HEK293 (cell line): Measurements from ENCODE around the gene TNFSF13B.

Experiments used
- CTCF ChIA-PET: fragments of 350-600 bp; formaldehyde crosslinking; extraction: SDS; loops from one replicate; lab custom pipeline; 2021; ENCODE audit warnings: antibody characterized with exemption; lab: Yijun Ruan, JAX
- POLR2A ChIA-PET: fragments of 300-600 bp; formaldehyde crosslinking; extraction: SDS; loops from one replicate; lab custom pipeline; 2020; ENCODE audit warnings: antibody characterized with exemption, inconsistent platforms; lab: Yijun Ruan, JAX
- H3K27ac ChIP-seq: fragments of 200-500 bp; sonication (Bioruptor generic); 2 replicates; pipeline ENCODE4 v1.5.1; 2014; ENCODE audit warnings: low read depth, low read length, control low read depth, inconsistent platforms; ENCODE audit errors: extremely low read depth
- H3K36me3 ChIP-seq, 2 experiments: fragments of 200-500 bp in 1 of 2; sonication (Bioruptor generic) in 1 of 2; 1 replicate in 1 of 2; 2 replicates in 1 of 2; pipeline ENCODE4 v1.5.1; 2014 to 2017; ENCODE audit warnings: inconsistent platforms in 2 of 2, low read length in 2 of 2; ENCODE audit not compliant: control insufficient read depth in 2 of 2, insufficient read depth in 1 of 2
- H3K4me1 ChIP-seq: fragments of 200-500 bp; sonication (Bioruptor generic); 2 replicates; pipeline ENCODE4 v1.5.1; 2014; ENCODE audit warnings: mild to moderate bottlenecking, low read length, inconsistent platforms; ENCODE audit not compliant: control insufficient read depth, insufficient read depth
- H3K4me3 ChIP-seq: 2 replicates; pipeline ENCODE4 v1.5.1; 2011; ENCODE audit warnings: low read depth, mild to moderate bottlenecking, control low read depth, low read length, moderate library complexity
- H3K9me3 ChIP-seq: fragments of 200-500 bp; sonication (Bioruptor generic); 2 replicates; pipeline ENCODE4 v1.5.1; 2014; ENCODE audit warnings: low read depth, low read length, inconsistent platforms; ENCODE audit not compliant: control insufficient read depth, insufficient read depth
- HOXA7 ChIP-seq: sonication (generic); formaldehyde crosslinking; IDR thresholded peaks from 2 replicates; pipeline ENCODE4 v1.8.1; 2022; ENCODE audit warnings: missing genetic modification reagents, borderline replicate concordance
- KLF1 ChIP-seq: fragments of 450-650 bp; formaldehyde crosslinking; IDR thresholded peaks from 2 replicates; pipeline ENCODE4 v1.5.1; 2016; ENCODE audit warnings: missing biosample characterization, missing genetic modification characterization
- SP2 ChIP-seq: fragments of 450-650 bp; formaldehyde crosslinking; IDR thresholded peaks from 2 replicates; pipeline ENCODE4 v1.5.1; 2016; ENCODE audit warnings: missing biosample characterization, missing genetic modification characterization
- WT1 ChIP-seq: fragments of 450-650 bp; formaldehyde crosslinking; IDR thresholded peaks from 2 replicates; pipeline ENCODE4 v1.5.1; 2016; ENCODE audit warnings: missing biosample characterization, missing genetic modification characterization
- ZFP3 ChIP-seq: fragments of 450-650 bp; formaldehyde crosslinking; IDR thresholded peaks from 2 replicates; pipeline ENCODE4 v1.5.1; 2016; ENCODE audit warnings: low read depth, missing biosample characterization, missing genetic modification characterization
- ZFP41 ChIP-seq: fragments of 450-650 bp; formaldehyde crosslinking; IDR thresholded peaks from 2 replicates; pipeline ENCODE4 v1.5.1; 2016; ENCODE audit warnings: missing biosample characterization, missing genetic modification characterization, borderline replicate concordance
- ZNF214 ChIP-seq: fragments of 450-650 bp; formaldehyde crosslinking; IDR thresholded peaks from 2 replicates; pipeline ENCODE4 v1.5.1; 2017; ENCODE audit warnings: missing biosample characterization, mild to moderate bottlenecking, missing genetic modification characterization, borderline replicate concordance
- ZNF239 ChIP-seq: fragments of 450-650 bp; formaldehyde crosslinking; IDR thresholded peaks from 2 replicates; pipeline ENCODE4 v1.5.1; 2016; ENCODE audit warnings: missing biosample characterization, missing genetic modification characterization
- ZNF274 ChIP-seq, 2 experiments: fragments of 200-500 bp in 1 of 2; fragments of 450-650 bp in 1 of 2; sonication (Bioruptor generic) in 1 of 2; formaldehyde crosslinking in 1 of 2; IDR thresholded peaks; 2 replicates each; pipeline versions ENCODE4 v1.5.1 to v1.6.1; 2014 to 2016; ENCODE audit warnings: borderline replicate concordance in 1 of 2, inconsistent platforms in 1 of 2, low read length in 1 of 2, missing biosample characterization in 1 of 2, missing genetic modification characterization in 1 of 2
- ZNF350 ChIP-seq: fragments of 450-650 bp; formaldehyde crosslinking; IDR thresholded peaks from 2 replicates; pipeline ENCODE4 v1.5.0; 2017; ENCODE audit warnings: missing biosample characterization, mild to moderate bottlenecking, missing genetic modification characterization
- ZNF433 ChIP-seq: fragments of 450-650 bp; formaldehyde crosslinking; IDR thresholded peaks from 2 replicates; pipeline ENCODE4 v1.5.1; 2016; ENCODE audit warnings: missing biosample characterization, missing genetic modification characterization, low read depth
- ZNF544 ChIP-seq: fragments of 450-650 bp; formaldehyde crosslinking; IDR thresholded peaks from 2 replicates; pipeline ENCODE4 v1.5.0; 2017; ENCODE audit warnings: missing biosample characterization, missing genetic modification characterization
- ZSCAN16 ChIP-seq: fragments of 450-650 bp; formaldehyde crosslinking; IDR thresholded peaks from 2 replicates; pipeline ENCODE4 v1.5.1; 2016; ENCODE audit warnings: missing biosample characterization, missing genetic modification characterization
- ZXDB ChIP-seq: fragments of 450-650 bp; formaldehyde crosslinking; IDR thresholded peaks from 2 replicates; pipeline ENCODE4 v1.5.1; 2016; ENCODE audit warnings: missing biosample characterization, missing genetic modification characterization
- TF ChIP-seq, protein P1 (sequence below): fragments of 450-650 bp; formaldehyde crosslinking; IDR thresholded peaks from 2 replicates; pipeline ENCODE4 v1.5.1; 2017; ENCODE audit warnings: missing biosample characterization, missing genetic modification characterization
- TF ChIP-seq, protein P2 (sequence below): fragments of 450-650 bp; formaldehyde crosslinking; IDR thresholded peaks from 2 replicates; pipeline ENCODE4 v1.5.1; 2016; ENCODE audit warnings: missing biosample characterization, missing genetic modification characterization
- TF ChIP-seq, protein P3 (sequence below): fragments of 450-650 bp; formaldehyde crosslinking; IDR thresholded peaks from 2 replicates; pipeline ENCODE4 v1.5.1; 2016; ENCODE audit warnings: missing biosample characterization, missing genetic modification characterization
- TF ChIP-seq, protein P4 (sequence below): fragments of 450-650 bp; formaldehyde crosslinking; IDR thresholded peaks from 2 replicates; pipeline ENCODE4 v1.5.1; 2016; ENCODE audit warnings: missing biosample characterization, missing genetic modification characterization, borderline replicate concordance
- TF ChIP-seq, protein P5 (sequence below): fragments of 450-650 bp; formaldehyde crosslinking; IDR thresholded peaks from 2 replicates; pipeline ENCODE4 v1.5.1; 2016; ENCODE audit warnings: missing biosample characterization, missing genetic modification characterization
- TF ChIP-seq, protein P6 (sequence below): fragments of 450-650 bp; formaldehyde crosslinking; conservative IDR thresholded peaks from 2 replicates; pipeline ENCODE4 v1.5.1; 2016; ENCODE audit warnings: low read depth, missing biosample characterization, missing genetic modification characterization

TNFSF13B gene

DNA sequence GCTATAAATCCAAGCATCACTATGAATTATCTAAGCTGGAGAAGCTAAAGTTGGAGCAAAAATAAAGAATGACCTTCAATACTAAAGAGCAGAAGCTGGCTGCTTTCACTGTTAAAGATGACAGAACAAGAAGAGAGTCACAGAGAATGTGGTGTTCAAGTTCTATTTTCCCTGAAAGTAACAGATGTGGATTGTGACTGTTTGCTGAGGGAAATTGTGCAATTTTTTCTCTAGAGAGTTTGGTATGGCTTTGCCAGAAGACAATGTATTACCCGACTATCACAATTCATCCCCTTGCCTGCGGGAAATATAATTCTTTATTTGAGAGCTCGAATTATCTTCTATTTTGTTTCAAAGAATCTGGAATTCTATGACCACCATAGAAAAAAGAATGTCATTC lies 83.1 kb downstream of the TNFSF13B start:
- no peaks in the 10 kb centered on the region for H3K36me3 ChIP-seq
- no peak overlapping the region for H3K4me3 ChIP-seq
- H3K9me3 ChIP-seq, result no peaks in the 10 kb centered on the region
- no peaks in the 10 kb centered on the region for H3K4me1 ChIP-seq
- no peak overlapping the region for H3K27ac ChIP-seq
- ChIA-PET POLR2A (no interaction called here), CTCF (interaction anchor here (0.6 to 1.5 kb wide), 2 partner anchors 10 to 560 kb away, joined by 3 to 4 read pairs; no protein-coding TSS in a partner anchor)
- TF ChIP-seq WT1 (tag by site-specific recombination) (no peak), ZSCAN16 (tag by site-specific recombination) (no peak), ZFP41 (tag by site-specific recombination) (no peak), ZFP3 (tag by site-specific recombination) (no peak), ZNF544 (no peak), ZNF214 (tag by site-specific recombination) (no peak), SP2 (tag by site-specific recombination) (no peak)
- TF ChIP-seq, protein P1, sequence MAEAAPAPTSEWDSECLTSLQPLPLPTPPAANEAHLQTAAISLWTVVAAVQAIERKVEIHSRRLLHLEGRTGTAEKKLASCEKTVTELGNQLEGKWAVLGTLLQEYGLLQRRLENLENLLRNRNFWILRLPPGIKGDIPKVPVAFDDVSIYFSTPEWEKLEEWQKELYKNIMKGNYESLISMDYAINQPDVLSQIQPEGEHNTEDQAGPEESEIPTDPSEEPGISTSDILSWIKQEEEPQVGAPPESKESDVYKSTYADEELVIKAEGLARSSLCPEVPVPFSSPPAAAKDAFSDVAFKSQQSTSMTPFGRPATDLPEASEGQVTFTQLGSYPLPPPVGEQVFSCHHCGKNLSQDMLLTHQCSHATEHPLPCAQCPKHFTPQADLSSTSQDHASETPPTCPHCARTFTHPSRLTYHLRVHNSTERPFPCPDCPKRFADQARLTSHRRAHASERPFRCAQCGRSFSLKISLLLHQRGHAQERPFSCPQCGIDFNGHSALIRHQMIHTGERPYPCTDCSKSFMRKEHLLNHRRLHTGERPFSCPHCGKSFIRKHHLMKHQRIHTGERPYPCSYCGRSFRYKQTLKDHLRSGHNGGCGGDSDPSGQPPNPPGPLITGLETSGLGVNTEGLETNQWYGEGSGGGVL (tag by site-specific recombination), result no peak
- TF ChIP-seq, protein P2, sequence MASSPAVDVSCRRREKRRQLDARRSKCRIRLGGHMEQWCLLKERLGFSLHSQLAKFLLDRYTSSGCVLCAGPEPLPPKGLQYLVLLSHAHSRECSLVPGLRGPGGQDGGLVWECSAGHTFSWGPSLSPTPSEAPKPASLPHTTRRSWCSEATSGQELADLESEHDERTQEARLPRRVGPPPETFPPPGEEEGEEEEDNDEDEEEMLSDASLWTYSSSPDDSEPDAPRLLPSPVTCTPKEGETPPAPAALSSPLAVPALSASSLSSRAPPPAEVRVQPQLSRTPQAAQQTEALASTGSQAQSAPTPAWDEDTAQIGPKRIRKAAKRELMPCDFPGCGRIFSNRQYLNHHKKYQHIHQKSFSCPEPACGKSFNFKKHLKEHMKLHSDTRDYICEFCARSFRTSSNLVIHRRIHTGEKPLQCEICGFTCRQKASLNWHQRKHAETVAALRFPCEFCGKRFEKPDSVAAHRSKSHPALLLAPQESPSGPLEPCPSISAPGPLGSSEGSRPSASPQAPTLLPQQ, result no peak
- TF ChIP-seq, protein P3, sequence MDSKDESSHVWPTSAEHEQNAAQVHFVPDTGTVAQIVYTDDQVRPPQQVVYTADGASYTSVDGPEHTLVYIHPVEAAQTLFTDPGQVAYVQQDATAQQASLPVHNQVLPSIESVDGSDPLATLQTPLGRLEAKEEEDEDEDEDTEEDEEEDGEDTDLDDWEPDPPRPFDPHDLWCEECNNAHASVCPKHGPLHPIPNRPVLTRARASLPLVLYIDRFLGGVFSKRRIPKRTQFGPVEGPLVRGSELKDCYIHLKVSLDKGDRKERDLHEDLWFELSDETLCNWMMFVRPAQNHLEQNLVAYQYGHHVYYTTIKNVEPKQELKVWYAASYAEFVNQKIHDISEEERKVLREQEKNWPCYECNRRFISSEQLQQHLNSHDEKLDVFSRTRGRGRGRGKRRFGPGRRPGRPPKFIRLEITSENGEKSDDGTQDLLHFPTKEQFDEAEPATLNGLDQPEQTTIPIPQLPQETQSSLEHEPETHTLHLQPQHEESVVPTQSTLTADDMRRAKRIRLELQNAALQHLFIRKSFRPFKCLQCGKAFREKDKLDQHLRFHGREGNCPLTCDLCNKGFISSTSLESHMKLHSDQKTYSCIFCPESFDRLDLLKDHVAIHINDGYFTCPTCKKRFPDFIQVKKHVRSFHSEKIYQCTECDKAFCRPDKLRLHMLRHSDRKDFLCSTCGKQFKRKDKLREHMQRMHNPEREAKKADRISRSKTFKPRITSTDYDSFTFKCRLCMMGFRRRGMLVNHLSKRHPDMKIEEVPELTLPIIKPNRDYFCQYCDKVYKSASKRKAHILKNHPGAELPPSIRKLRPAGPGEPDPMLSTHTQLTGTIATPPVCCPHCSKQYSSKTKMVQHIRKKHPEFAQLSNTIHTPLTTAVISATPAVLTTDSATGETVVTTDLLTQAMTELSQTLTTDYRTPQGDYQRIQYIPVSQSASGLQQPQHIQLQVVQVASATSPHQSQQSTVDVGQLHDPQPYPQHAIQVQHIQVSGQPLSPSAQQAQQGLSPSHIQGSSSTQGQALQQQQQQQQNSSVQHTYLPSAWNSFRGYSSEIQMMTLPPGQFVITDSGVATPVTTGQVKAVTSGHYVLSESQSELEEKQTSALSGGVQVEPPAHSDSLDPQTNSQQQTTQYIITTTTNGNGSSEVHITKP (tag by site-specific recombination), result no peak
- TF ChIP-seq, protein P4, sequence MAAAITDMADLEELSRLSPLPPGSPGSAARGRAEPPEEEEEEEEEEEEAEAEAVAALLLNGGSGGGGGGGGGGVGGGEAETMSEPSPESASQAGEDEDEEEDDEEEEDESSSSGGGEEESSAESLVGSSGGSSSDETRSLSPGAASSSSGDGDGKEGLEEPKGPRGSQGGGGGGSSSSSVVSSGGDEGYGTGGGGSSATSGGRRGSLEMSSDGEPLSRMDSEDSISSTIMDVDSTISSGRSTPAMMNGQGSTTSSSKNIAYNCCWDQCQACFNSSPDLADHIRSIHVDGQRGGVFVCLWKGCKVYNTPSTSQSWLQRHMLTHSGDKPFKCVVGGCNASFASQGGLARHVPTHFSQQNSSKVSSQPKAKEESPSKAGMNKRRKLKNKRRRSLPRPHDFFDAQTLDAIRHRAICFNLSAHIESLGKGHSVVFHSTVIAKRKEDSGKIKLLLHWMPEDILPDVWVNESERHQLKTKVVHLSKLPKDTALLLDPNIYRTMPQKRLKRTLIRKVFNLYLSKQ (tag by site-specific recombination), result no peak
- TF ChIP-seq, protein P5, sequence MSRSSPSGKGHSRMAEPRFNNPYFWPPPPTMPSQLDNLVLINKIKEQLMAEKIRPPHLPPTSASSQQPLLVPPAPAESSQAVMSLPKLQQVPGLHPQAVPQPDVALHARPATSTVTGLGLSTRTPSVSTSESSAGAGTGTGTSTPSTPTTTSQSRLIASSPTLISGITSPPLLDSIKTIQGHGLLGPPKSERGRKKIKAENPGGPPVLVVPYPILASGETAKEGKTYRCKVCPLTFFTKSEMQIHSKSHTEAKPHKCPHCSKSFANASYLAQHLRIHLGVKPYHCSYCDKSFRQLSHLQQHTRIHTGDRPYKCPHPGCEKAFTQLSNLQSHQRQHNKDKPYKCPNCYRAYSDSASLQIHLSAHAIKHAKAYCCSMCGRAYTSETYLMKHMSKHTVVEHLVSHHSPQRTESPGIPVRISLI (tag by site-specific recombination), result no peak

DNA sequence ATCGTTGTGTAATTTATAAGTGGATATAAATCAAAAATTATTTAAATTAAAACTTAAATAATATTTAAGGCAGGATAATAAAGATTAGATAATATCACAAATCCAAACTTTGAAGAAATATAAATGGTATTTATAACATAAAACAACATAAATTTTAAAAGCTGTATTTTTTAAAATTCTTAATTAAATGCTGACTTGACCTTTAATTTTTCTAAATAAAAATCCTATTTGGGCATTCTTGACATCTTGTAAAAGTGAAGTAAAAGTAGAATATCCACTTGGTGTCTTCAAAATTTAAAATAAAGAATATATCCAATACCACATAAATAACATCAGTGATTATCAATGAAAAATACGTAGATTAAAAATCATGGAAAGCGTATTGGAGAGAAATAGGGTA lies 87.7 kb downstream of the TNFSF13B start:
- H3K4me3 ChIP-seq, result no peak overlapping the region
- POLR2A ChIA-PET, result no interaction called here
- CTCF ChIA-PET, result no interaction called here
- no peak overlapping the region for H3K27ac ChIP-seq
- no peaks in the 10 kb centered on the region for H3K36me3 ChIP-seq
- no peaks in the 10 kb centered on the region for H3K4me1 ChIP-seq
- H3K9me3 ChIP-seq, result no peaks in the 10 kb centered on the region
- TF ChIP-seq, protein P6, sequence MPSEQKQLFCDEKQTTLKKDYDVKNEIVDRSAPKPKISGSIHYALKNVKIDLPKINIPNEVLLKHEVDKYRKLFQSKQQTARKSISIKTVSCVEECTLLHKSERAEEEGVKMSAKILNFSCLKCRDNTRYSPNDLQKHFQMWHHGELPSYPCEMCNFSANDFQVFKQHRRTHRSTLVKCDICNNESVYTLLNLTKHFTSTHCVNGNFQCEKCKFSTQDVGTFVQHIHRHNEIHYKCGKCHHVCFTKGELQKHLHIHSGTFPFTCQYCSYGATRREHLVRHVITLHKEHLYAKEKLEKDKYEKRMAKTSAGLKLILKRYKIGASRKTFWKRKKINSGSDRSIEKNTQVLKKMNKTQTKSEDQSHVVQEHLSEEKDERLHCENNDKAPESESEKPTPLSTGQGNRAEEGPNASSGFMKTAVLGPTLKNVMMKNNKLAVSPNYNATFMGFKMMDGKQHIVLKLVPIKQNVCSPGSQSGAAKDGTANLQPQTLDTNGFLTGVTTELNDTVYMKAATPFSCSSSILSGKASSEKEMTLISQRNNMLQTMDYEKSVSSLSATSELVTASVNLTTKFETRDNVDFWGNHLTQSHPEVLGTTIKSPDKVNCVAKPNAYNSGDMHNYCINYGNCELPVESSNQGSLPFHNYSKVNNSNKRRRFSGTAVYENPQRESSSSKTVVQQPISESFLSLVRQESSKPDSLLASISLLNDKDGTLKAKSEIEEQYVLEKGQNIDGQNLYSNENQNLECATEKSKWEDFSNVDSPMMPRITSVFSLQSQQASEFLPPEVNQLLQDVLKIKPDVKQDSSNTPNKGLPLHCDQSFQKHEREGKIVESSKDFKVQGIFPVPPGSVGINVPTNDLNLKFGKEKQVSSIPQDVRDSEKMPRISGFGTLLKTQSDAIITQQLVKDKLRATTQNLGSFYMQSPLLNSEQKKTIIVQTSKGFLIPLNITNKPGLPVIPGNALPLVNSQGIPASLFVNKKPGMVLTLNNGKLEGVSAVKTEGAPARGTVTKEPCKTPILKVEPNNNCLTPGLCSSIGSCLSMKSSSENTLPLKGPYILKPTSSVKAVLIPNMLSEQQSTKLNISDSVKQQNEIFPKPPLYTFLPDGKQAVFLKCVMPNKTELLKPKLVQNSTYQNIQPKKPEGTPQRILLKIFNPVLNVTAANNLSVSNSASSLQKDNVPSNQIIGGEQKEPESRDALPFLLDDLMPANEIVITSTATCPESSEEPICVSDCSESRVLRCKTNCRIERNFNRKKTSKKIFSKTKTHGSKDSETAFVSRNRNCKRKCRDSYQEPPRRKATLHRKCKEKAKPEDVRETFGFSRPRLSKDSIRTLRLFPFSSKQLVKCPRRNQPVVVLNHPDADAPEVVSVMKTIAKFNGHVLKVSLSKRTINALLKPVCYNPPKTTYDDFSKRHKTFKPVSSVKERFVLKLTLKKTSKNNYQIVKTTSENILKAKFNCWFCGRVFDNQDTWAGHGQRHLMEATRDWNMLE (tag by site-specific recombination), result no peak
- TF ChIP-seq ZNF350, result no peak
- no peak for TF ChIP-seq HOXA7 (CRISPR knock-in tag)
- no peak for TF ChIP-seq ZNF433 (tag by site-specific recombination)
- no peak for TF ChIP-seq ZNF239 (tag by site-specific recombination)
- TF ChIP-seq ZNF274 (IDR thresholded peaks at IDR 0.05; ENCODE audit: low read length), result no peak
- TF ChIP-seq ZNF274 (tag by site-specific recombination; IDR thresholded peaks at IDR 0.05; ENCODE audit: borderline replicate concordance), result no peak
- TF ChIP-seq ZXDB (tag by site-specific recombination), result no peak
- no peak for TF ChIP-seq KLF1 (tag by site-specific recombination)
